Ovary (tissue), 3 donors: Measurements from ENCODE around the gene CTIF.

Experiments
- POLR2A ChIP-seq: fragments of 450-650 bp; IDR thresholded peaks from one replicate; pipeline ENCODE4 v1.6.1; 2017; ENCODE audit warnings: antibody characterized with exemption, mild to moderate bottlenecking, moderate library complexity
- TF ChIP-seq, protein P1 (sequence below), 3 donors: fragments of 450-650 bp in 2 of 3; fragments of 200-600 bp in 1 of 3; IDR thresholded peaks; one replicate each; pipeline versions ENCODE4 v1.5.1 to v1.8.0; 2016 to 2022; ENCODE audit warnings: antibody characterized with exemption in 3 of 3, mild to moderate bottlenecking in 1 of 3
- donor health status: DM: no; HTN: no; CAD: no.

DNA sequence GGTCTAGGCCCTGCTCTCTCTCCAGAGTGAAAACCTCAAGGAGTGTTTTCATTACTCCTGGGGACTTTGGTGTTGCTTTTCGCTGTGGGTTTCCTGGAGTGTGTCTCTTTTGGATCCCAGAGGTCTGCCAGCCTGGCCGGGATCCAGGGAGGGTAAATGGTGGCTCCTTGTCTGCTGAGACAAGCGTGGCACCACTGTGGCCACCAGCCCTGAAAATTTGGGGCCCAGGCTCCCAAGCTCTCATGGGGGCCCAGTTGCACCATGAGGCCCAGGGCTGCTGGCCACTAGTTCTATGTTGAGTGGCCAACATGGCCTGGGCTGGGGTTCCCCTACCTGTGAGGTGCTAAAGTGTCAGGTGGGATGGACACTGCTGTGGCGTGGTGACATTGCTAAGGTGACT, 144.8 kb downstream of the CTIF start:
- TF ChIP-seq, protein P1, sequence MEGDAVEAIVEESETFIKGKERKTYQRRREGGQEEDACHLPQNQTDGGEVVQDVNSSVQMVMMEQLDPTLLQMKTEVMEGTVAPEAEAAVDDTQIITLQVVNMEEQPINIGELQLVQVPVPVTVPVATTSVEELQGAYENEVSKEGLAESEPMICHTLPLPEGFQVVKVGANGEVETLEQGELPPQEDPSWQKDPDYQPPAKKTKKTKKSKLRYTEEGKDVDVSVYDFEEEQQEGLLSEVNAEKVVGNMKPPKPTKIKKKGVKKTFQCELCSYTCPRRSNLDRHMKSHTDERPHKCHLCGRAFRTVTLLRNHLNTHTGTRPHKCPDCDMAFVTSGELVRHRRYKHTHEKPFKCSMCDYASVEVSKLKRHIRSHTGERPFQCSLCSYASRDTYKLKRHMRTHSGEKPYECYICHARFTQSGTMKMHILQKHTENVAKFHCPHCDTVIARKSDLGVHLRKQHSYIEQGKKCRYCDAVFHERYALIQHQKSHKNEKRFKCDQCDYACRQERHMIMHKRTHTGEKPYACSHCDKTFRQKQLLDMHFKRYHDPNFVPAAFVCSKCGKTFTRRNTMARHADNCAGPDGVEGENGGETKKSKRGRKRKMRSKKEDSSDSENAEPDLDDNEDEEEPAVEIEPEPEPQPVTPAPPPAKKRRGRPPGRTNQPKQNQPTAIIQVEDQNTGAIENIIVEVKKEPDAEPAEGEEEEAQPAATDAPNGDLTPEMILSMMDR (IDR thresholded peaks at IDR 0.05) = no peak
- TF ChIP-seq POLR2A = no peak
